DMS153 treated with DMSO at 0.1 percent for 48 hours (cell line): ENCODE data around the gene AP1M1.

ENCODE experiments used
- DNase-seq: peaks from one replicate; lab custom pipeline; 2025; ENCODE audit not compliant: unreplicated experiment; lab: John Stamatoyannopoulos, UW

The AP1M1 gene

DNA sequence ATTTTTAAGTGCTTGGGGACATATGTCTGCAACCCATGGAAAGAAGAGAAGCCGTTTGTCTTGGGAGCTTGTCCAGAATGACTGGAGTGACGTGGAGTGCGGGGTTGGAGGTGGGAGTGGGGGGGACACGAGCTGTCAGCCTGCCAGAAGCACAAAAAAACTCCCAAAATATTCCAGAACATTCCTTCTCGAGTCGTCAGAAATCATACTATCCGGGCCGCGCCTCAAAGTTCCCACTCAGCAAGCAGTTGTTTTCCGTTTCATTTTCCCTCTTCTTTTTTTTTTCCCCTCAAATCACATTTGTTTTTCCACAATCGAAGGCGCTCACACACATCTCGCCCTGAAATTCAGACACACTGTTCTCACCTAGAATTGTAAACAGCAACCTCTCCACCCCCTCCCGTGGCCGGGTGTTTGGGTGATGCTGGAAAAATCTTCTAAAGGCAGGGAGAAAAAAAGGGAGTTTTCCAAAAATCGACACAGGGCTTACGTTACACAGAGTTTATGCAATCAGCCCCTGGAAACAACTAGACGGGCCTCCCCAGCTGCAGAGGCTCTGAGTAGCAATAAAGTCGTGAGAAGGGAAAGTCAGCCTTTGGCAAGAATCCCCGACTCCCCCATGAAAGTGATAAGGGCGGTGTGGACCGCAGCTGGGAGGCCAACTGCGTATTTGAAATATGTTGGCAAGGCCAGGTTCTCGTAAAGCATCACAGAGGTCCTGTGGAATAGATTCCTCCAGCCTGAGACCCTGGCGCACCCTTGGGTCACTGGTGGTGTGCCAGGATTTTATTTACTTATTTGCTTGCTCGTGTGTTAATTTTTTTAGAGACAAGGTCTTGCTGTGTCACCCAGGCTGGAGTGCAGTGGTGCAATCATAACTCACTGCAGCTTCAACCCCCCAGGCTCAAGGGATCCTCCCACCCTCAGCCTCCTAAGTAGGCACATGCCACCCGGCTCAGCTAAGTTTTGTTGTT lies 95.7 kb downstream of the AP1M1 start:
- no peak for DNase-seq

DNA sequence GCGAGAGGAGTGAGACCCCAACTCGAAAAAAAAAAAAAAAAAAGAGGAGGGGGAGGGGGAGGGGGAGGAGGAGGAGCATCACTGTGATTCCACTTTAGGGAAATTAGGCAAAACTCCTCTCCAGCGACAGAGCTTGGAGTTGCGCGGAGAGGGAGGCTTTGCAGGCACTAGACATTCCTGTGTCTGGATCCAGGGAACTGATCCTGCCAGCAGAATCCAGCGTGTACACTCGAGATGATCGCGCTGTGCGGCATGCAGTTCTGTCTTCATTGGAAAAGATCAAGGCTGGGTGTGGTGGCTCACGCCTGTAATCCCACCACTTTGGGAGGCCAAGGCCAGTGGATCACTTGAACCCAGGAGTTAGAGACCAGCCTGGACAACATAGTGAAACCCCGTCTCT lies 97.3 kb downstream of the AP1M1 start:
- DNase-seq = no peak
